ENCODE data around the gene MINAR1.

GRCh38 chr15:79403501-79403900 lies 28.6 kb upstream of the MINAR1 start:
- no peak for TF ChIP-seq POLR2A (IDR thresholded peaks at IDR 0.05)
- no peak for TF ChIP-seq CTCF (IDR thresholded peaks at IDR 0.05 in 4 of 5, conservative IDR thresholded peaks at IDR 0.05 in 1 of 5)
